ENCODE measurements around the gene CSRP1. TPM values are rescaled to one million over a fixed set of nuclear protein-coding genes. Genes with fewer than 3 reads are reported as not detected.

The CSRP1 gene
- total and polyA plus RNA-seq, 9 of the 15 experiments (the other 6 are each of a cell fraction or from before 2014, with no cell fraction given) = 6.8 to 39.4 (median 23.7) TPM

- 0 out of 4 replicates have a peak, but pooled peaks of 1 of the 2 experiments have one; percentile 58 for TF ChIP-seq SRF (CRISPR knock-in tag; IDR thresholded peaks at IDR 0.05)
- no peak for TF ChIP-seq CHD7 (IDR thresholded peaks at IDR 0.05; ENCODE audit: low read depth, low read length)
- TF ChIP-seq SLC30A9 (CRISPR knock-in tag; IDR thresholded peaks at IDR 0.05) = no peak
- no peak for TF ChIP-seq POLR2H (tag; IDR thresholded peaks at IDR 0.05; ENCODE audit: low read depth)
- TF ChIP-seq BRF1 (IDR thresholded peaks at IDR 0.05; ENCODE audit: borderline replicate concordance, extremely low read depth, insufficient read length) = no peak
- TF ChIP-seq ZNF431 (CRISPR knock-in tag; IDR thresholded peaks at IDR 0.05) = peak; percentile 37; the same call in 1 of the 2 replicates
- peak; percentile 93 for TF ChIP-seq ETV1 (tag; conservative IDR thresholded peaks at IDR 0.05; ENCODE audit: low read depth)
- TF ChIP-seq CTCFL (IDR thresholded peaks at IDR 0.05; ENCODE audit: borderline replicate concordance, insufficient read depth, low read depth, low read length, poor library complexity, severe bottlenecking) = peak; percentile 78
- peak; percentile 60; the same call in 1 of the 2 replicates for TF ChIP-seq TFAP4 (CRISPR knock-in tag; IDR thresholded peaks at IDR 0.05; ENCODE audit: borderline replicate concordance)
Measured at GRCh38 chr1:201447903-201448871, 58.7 kb downstream of the CSRP1 start (continued).
